Measurements from ENCODE around the gene GSX1.

DNA sequence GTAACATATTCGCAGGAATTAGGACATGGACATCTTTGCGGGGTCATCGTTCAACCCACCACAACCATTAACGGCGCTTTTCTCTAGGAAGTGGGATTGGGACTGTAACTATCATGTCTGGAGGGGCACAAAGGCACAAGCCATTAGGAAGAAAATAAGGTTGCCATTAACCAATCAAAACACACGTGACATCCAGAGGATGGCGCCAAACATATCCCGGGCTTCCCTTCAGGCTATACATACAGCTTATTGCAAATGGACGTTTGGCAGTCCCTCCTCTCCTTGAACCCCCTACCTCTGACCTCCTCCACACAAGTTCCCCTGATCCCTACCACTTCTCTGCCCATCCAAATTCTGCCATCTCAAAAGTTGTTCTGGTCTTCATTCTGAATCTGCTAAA, 26.6 kb upstream of the GSX1 start:
- TF ChIP-seq, protein P1, sequence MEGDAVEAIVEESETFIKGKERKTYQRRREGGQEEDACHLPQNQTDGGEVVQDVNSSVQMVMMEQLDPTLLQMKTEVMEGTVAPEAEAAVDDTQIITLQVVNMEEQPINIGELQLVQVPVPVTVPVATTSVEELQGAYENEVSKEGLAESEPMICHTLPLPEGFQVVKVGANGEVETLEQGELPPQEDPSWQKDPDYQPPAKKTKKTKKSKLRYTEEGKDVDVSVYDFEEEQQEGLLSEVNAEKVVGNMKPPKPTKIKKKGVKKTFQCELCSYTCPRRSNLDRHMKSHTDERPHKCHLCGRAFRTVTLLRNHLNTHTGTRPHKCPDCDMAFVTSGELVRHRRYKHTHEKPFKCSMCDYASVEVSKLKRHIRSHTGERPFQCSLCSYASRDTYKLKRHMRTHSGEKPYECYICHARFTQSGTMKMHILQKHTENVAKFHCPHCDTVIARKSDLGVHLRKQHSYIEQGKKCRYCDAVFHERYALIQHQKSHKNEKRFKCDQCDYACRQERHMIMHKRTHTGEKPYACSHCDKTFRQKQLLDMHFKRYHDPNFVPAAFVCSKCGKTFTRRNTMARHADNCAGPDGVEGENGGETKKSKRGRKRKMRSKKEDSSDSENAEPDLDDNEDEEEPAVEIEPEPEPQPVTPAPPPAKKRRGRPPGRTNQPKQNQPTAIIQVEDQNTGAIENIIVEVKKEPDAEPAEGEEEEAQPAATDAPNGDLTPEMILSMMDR (IDR thresholded peaks at IDR 0.05): no peak
- TF ChIP-seq POLR2A (IDR thresholded peaks at IDR 0.05): no peak
